ENCODE results near the gene TEX2. TPM values are rescaled to one million over a fixed set of nuclear protein-coding genes. Genes with fewer than 3 reads are reported as not detected.

Gene TEX2
- total and polyA plus RNA-seq, 2 of the 13 experiments (the other 11 are each of a cell fraction or from before 2014, with no cell fraction given) = 21.4 to 37.7 TPM

DNA sequence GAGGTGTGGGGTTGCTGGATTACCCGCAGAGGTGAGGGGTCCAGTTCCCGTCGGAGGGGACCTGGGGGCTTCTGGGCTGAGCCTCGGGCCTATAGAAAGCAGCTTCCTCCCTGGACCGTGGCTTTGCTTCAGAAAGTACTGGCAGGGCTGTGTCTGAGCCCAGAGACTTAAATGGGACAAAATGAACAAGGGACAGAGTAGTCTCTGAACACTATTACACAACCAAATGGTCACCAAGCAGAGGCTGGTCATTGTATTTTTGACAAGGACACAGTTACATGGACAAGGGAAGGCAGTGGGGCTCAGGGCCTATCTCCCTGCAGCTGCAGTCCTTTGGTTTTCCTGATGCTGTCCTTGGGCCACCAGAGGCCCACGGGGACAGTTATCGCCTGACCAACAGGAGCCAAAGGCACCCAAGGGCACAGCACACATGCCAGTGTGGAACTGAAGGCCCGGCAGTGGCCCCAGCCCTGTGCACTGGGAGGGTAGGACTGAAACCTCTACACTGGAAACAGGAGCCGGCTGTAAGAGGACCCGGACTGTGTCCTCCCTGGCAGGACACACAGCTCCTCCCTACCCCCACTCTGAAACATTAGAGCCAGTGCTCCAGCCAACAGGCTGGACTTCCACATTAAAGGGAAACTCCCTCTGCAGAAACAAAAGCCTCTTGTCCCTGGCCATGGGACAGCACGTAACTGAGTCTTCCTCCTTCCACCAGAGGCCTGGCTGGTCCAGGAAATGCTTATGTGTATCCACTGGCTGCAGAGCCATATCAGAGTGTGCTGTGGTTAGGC is 107.1 kb downstream of the TEX2 start (continued):
- TF ChIP-seq HOXA3 (CRISPR knock-in tag; IDR thresholded peaks at IDR 0.05) (peak; percentile 75; the same call in 1 of the 2 replicates), PITX1 (CRISPR knock-in tag; IDR thresholded peaks at IDR 0.05) (peak; percentile 29; the same call in 1 of the 2 replicates), KAT7 (CRISPR knock-in tag; IDR thresholded peaks at IDR 0.05; ENCODE audit: borderline replicate concordance) (no peak), TMF1 (CRISPR knock-in tag; IDR thresholded peaks at IDR 0.05; ENCODE audit: low read depth) (0 out of 2 replicates have a peak, but pooled peaks have one; percentile 3), ZNF337 (CRISPR knock-in tag; IDR thresholded peaks at IDR 0.05; ENCODE audit: borderline replicate concordance, low read depth) (no peak), IKZF4 (CRISPR knock-in tag; IDR thresholded peaks at IDR 0.05; ENCODE audit: borderline replicate concordance, low read depth, not compliant biosample characterization) (no peak), KLF12 (CRISPR knock-in tag; IDR thresholded peaks at IDR 0.05; ENCODE audit: borderline replicate concordance) (no peak), ZNF605 (CRISPR knock-in tag; IDR thresholded peaks at IDR 0.05) (no peak), ZNF232 (CRISPR knock-in tag; IDR thresholded peaks at IDR 0.05; ENCODE audit: borderline replicate concordance) (peak; percentile 54; the same call in 1 of the 2 replicates), GFI1 (CRISPR knock-in tag; IDR thresholded peaks at IDR 0.05; ENCODE audit: borderline replicate concordance) (peak; percentile 88), ZMAT3 (CRISPR knock-in tag; conservative IDR thresholded peaks at IDR 0.05) (0 out of 2 replicates have a peak, but pooled peaks have one; percentile 0), SMARCC2 (IDR thresholded peaks at IDR 0.05) (no peak), CBFB (CRISPR knock-in tag; IDR thresholded peaks at IDR 0.05) (0 out of 2 replicates have a peak, but pooled peaks have one; percentile 27), SP140L (CRISPR knock-in tag; IDR thresholded peaks at IDR 0.05; ENCODE audit: borderline replicate concordance) (no peak; the same call in 1 of the 2 replicates)
- TF ChIP-seq, protein P1, sequence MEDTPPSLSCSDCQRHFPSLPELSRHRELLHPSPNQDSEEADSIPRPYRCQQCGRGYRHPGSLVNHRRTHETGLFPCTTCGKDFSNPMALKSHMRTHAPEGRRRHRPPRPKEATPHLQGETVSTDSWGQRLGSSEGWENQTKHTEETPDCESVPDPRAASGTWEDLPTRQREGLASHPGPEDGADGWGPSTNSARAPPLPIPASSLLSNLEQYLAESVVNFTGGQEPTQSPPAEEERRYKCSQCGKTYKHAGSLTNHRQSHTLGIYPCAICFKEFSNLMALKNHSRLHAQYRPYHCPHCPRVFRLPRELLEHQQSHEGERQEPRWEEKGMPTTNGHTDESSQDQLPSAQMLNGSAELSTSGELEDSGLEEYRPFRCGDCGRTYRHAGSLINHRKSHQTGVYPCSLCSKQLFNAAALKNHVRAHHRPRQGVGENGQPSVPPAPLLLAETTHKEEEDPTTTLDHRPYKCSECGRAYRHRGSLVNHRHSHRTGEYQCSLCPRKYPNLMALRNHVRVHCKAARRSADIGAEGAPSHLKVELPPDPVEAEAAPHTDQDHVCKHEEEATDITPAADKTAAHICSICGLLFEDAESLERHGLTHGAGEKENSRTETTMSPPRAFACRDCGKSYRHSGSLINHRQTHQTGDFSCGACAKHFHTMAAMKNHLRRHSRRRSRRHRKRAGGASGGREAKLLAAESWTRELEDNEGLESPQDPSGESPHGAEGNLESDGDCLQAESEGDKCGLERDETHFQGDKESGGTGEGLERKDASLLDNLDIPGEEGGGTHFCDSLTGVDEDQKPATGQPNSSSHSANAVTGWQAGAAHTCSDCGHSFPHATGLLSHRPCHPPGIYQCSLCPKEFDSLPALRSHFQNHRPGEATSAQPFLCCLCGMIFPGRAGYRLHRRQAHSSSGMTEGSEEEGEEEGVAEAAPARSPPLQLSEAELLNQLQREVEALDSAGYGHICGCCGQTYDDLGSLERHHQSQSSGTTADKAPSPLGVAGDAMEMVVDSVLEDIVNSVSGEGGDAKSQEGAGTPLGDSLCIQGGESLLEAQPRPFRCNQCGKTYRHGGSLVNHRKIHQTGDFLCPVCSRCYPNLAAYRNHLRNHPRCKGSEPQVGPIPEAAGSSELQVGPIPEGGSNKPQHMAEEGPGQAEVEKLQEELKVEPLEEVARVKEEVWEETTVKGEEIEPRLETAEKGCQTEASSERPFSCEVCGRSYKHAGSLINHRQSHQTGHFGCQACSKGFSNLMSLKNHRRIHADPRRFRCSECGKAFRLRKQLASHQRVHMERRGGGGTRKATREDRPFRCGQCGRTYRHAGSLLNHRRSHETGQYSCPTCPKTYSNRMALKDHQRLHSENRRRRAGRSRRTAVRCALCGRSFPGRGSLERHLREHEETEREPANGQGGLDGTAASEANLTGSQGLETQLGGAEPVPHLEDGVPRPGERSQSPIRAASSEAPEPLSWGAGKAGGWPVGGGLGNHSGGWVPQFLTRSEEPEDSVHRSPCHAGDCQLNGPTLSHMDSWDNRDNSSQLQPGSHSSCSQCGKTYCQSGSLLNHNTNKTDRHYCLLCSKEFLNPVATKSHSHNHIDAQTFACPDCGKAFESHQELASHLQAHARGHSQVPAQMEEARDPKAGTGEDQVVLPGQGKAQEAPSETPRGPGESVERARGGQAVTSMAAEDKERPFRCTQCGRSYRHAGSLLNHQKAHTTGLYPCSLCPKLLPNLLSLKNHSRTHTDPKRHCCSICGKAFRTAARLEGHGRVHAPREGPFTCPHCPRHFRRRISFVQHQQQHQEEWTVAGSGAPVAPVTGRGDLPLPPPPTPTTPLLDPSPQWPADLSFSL (CRISPR knock-in tag; IDR thresholded peaks at IDR 0.05) = peak; percentile 64
- TF ChIP-seq, protein P2, sequence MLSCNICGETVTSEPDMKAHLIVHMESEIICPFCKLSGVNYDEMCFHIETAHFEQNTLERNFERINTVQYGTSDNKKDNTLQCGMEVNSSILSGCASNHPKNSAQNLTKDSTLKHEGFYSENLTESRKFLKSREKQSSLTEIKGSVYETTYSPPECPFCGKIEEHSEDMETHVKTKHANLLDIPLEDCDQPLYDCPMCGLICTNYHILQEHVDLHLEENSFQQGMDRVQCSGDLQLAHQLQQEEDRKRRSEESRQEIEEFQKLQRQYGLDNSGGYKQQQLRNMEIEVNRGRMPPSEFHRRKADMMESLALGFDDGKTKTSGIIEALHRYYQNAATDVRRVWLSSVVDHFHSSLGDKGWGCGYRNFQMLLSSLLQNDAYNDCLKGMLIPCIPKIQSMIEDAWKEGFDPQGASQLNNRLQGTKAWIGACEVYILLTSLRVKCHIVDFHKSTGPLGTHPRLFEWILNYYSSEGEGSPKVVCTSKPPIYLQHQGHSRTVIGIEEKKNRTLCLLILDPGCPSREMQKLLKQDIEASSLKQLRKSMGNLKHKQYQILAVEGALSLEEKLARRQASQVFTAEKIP (CRISPR knock-in tag; IDR thresholded peaks at IDR 0.05; ENCODE audit: borderline replicate concordance) = no peak
- TF ChIP-seq, protein P3, sequence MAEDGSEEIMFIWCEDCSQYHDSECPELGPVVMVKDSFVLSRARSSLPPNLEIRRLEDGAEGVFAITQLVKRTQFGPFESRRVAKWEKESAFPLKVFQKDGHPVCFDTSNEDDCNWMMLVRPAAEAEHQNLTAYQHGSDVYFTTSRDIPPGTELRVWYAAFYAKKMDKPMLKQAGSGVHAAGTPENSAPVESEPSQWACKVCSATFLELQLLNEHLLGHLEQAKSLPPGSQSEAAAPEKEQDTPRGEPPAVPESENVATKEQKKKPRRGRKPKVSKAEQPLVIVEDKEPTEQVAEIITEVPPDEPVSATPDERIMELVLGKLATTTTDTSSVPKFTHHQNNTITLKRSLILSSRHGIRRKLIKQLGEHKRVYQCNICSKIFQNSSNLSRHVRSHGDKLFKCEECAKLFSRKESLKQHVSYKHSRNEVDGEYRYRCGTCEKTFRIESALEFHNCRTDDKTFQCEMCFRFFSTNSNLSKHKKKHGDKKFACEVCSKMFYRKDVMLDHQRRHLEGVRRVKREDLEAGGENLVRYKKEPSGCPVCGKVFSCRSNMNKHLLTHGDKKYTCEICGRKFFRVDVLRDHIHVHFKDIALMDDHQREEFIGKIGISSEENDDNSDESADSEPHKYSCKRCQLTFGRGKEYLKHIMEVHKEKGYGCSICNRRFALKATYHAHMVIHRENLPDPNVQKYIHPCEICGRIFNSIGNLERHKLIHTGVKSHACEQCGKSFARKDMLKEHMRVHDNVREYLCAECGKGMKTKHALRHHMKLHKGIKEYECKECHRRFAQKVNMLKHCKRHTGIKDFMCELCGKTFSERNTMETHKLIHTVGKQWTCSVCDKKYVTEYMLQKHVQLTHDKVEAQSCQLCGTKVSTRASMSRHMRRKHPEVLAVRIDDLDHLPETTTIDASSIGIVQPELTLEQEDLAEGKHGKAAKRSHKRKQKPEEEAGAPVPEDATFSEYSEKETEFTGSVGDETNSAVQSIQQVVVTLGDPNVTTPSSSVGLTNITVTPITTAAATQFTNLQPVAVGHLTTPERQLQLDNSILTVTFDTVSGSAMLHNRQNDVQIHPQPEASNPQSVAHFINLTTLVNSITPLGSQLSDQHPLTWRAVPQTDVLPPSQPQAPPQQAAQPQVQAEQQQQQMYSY (CRISPR knock-in tag; IDR thresholded peaks at IDR 0.05) = peak; percentile 92

Measured in HepG2 (cell line).